ENCODE measurements around the gene USB1. TPM values are rescaled to one million over a fixed set of nuclear protein-coding genes. Genes with fewer than 3 reads are reported as not detected.

Gene USB1
- total and polyA plus RNA-seq, 4 donors: 14.7 to 72.7 (median 38.7) TPM

DNA sequence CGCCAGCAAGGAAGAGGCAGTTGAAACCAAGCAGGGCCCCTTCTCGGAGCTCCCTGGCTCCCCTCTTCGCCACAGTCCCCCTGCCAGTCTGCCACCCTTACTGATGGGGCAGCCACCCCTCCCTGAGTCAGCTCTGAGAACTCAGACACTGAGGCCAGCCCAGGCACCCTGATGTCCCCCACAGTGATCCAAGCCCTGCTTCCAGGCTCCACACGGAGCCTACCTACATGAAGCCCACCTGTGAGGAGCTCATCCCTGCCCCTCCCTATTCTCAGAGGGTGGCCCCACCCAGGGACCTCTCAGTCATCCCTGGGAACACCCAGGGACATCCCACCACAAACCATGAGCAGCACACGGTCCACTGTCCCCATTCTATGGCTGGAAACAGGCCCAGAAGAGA is 39.2 kb upstream of the USB1 start:
- DNase-seq (no peak), ATAC-seq (ENCODE audit: insufficient read depth, low FRiP score) (no peak)
- H3K9me3 ChIP-seq (ENCODE audit: control insufficient read depth in 4 of 4, insufficient read depth in 3 of 4, low read length in 3 of 4): no peaks in the 10 kb centered on the region
- no peak overlapping the region for H3K27ac ChIP-seq (ENCODE audit: low read depth in 1 of 2, low read length in 1 of 2)
- H3K4me3 ChIP-seq: no peak overlapping the region
- H3K27me3 ChIP-seq (ENCODE audit: control insufficient read depth in 3 of 3, insufficient read depth in 3 of 3, low read length in 2 of 3): no peaks in the 10 kb centered on the region
- no peak overlapping the region for H3K9ac ChIP-seq (ENCODE audit: insufficient read depth in 1 of 2, low read length in 2 of 2)
- peaks cover 0 to 5% (median 0%) of the 10 kb centered on the region in 5 donors for H3K4me1 ChIP-seq (ENCODE audit: control insufficient read depth in 5 of 5, insufficient read depth in 5 of 5, low read length in 5 of 5)
- H3K36me3 ChIP-seq (ENCODE audit: control insufficient read depth in 4 of 4, insufficient read depth in 4 of 4, low read length in 4 of 4): no peaks in the 10 kb centered on the region
- 77 to 86% methylated on average over 5 of the region's 5 CpGs for WGBS, 2 donors
- TF ChIP-seq, protein P1, sequence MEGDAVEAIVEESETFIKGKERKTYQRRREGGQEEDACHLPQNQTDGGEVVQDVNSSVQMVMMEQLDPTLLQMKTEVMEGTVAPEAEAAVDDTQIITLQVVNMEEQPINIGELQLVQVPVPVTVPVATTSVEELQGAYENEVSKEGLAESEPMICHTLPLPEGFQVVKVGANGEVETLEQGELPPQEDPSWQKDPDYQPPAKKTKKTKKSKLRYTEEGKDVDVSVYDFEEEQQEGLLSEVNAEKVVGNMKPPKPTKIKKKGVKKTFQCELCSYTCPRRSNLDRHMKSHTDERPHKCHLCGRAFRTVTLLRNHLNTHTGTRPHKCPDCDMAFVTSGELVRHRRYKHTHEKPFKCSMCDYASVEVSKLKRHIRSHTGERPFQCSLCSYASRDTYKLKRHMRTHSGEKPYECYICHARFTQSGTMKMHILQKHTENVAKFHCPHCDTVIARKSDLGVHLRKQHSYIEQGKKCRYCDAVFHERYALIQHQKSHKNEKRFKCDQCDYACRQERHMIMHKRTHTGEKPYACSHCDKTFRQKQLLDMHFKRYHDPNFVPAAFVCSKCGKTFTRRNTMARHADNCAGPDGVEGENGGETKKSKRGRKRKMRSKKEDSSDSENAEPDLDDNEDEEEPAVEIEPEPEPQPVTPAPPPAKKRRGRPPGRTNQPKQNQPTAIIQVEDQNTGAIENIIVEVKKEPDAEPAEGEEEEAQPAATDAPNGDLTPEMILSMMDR (IDR thresholded peaks at IDR 0.05; ENCODE audit: control extremely low read depth, extremely low read depth): no peak

- no peaks in the 10 kb centered on the region for H3K9me3 ChIP-seq (ENCODE audit: control insufficient read depth in 4 of 4, insufficient read depth in 3 of 4, low read length in 3 of 4)
- no peak overlapping the region for H3K27ac ChIP-seq (ENCODE audit: low read depth in 1 of 2, low read length in 1 of 2)
- TF ChIP-seq, protein P1 (IDR thresholded peaks at IDR 0.05; ENCODE audit: control extremely low read depth, extremely low read depth): no peak
- H3K27me3 ChIP-seq (ENCODE audit: control insufficient read depth in 3 of 3, insufficient read depth in 3 of 3, low read length in 2 of 3): no peaks in the 10 kb centered on the region
- H3K4me1 ChIP-seq (ENCODE audit: control insufficient read depth in 5 of 5, insufficient read depth in 5 of 5, low read length in 5 of 5): peaks cover 0 to under 1% (median 0%) of the 10 kb centered on the region in 5 donors
- ATAC-seq (ENCODE audit: insufficient read depth, low FRiP score): no peak
- no peak overlapping the region for H3K9ac ChIP-seq (ENCODE audit: insufficient read depth in 1 of 2, low read length in 2 of 2)
- no peaks in the 10 kb centered on the region for H3K36me3 ChIP-seq (ENCODE audit: control insufficient read depth in 4 of 4, insufficient read depth in 4 of 4, low read length in 4 of 4)
- H3K4me3 ChIP-seq: no peak overlapping the region
- 78 to 94% methylated on average over 9 of the region's 9 CpGs for WGBS, 2 donors
- DNase-seq: no peak
Observed at GRCh38 chr16:57962756-57963155, 38.5 kb upstream of the USB1 start.

DNA sequence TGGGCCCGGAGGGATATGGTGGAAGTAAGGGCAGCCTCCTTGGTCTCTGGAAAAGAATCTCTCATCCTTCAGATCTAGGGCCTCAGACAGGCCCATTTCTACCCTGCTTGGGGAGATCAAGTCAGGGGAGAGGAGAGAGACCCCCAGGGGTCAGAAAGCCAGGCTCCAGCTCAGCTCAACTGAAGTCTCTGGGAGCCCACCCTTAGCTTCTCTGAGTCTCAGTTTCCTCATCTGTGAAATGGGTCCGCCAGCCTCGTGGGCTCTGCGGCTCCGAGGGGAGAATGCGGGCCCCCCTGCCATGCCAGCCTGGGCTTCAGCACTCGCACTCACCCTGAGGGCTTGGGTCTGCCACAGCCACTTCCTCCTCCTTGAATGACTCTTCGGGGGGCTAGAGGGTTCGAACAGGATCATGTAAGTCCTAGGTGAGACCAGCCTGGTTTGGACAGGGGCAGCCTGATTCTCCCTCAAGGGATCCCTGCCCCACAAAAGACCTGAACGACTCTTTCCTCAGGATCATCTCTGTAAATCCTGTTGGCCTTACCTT is 37.0 kb upstream of the USB1 start:
- no peak overlapping the region for H3K9ac ChIP-seq (ENCODE audit: insufficient read depth in 1 of 2, low read length in 2 of 2)
- WGBS, 2 donors: 80 to 81% methylated on average over 10 of the region's 10 CpGs
- H3K9me3 ChIP-seq (ENCODE audit: control insufficient read depth in 4 of 4, insufficient read depth in 3 of 4, low read length in 3 of 4): no peaks in the 10 kb centered on the region
- no peak overlapping the region for H3K27ac ChIP-seq (ENCODE audit: low read depth in 1 of 2, low read length in 1 of 2)
- H3K4me3 ChIP-seq: no peak overlapping the region
- no peaks in the 10 kb centered on the region for H3K36me3 ChIP-seq (ENCODE audit: control insufficient read depth in 4 of 4, insufficient read depth in 4 of 4, low read length in 4 of 4)
- DNase-seq (no peak), ATAC-seq (ENCODE audit: insufficient read depth, low FRiP score) (no peak)
- H3K4me1 ChIP-seq (ENCODE audit: control insufficient read depth in 5 of 5, insufficient read depth in 5 of 5, low read length in 5 of 5): no peaks in the 10 kb centered on the region
- no peaks in the 10 kb centered on the region for H3K27me3 ChIP-seq (ENCODE audit: control insufficient read depth in 3 of 3, insufficient read depth in 3 of 3, low read length in 2 of 3)
- TF ChIP-seq, protein P1 (IDR thresholded peaks at IDR 0.05; ENCODE audit: control extremely low read depth, extremely low read depth): no peak

GRCh38 chr16:57966204-57966771 is 34.9 kb upstream of the USB1 start:
- no peaks in the 10 kb centered on the region for H3K36me3 ChIP-seq (ENCODE audit: control insufficient read depth in 4 of 4, insufficient read depth in 4 of 4, low read length in 4 of 4)
- H3K27ac ChIP-seq (ENCODE audit: low read depth in 1 of 2, low read length in 1 of 2): no peak overlapping the region
- H3K9ac ChIP-seq (ENCODE audit: insufficient read depth in 1 of 2, low read length in 2 of 2): no peak overlapping the region
- TF ChIP-seq, protein P1 (IDR thresholded peaks at IDR 0.05; ENCODE audit: control extremely low read depth, extremely low read depth): no peak
- H3K27me3 ChIP-seq (ENCODE audit: control insufficient read depth in 3 of 3, insufficient read depth in 3 of 3, low read length in 2 of 3): no peaks in the 10 kb centered on the region
- DNase-seq: no peak
- H3K9me3 ChIP-seq (ENCODE audit: control insufficient read depth in 4 of 4, insufficient read depth in 3 of 4, low read length in 3 of 4): no peaks in the 10 kb centered on the region
- no peak for ATAC-seq (ENCODE audit: insufficient read depth, low FRiP score)
- WGBS, 2 donors: 52 to 53% methylated on average over 4 of the region's 4 CpGs
- H3K4me1 ChIP-seq (ENCODE audit: control insufficient read depth in 5 of 5, insufficient read depth in 5 of 5, low read length in 5 of 5): no peaks in the 10 kb centered on the region
- no peak overlapping the region for H3K4me3 ChIP-seq
